ENCODE measurements around the gene NT5DC4. TPM values are rescaled to one million over a fixed set of nuclear protein-coding genes. Genes with fewer than 3 reads are reported as not detected.

Gene NT5DC4
- total and polyA plus RNA-seq, 12 donors: 0.22 to 0.56 (median 0.24) TPM; not detected in 9

DNA sequence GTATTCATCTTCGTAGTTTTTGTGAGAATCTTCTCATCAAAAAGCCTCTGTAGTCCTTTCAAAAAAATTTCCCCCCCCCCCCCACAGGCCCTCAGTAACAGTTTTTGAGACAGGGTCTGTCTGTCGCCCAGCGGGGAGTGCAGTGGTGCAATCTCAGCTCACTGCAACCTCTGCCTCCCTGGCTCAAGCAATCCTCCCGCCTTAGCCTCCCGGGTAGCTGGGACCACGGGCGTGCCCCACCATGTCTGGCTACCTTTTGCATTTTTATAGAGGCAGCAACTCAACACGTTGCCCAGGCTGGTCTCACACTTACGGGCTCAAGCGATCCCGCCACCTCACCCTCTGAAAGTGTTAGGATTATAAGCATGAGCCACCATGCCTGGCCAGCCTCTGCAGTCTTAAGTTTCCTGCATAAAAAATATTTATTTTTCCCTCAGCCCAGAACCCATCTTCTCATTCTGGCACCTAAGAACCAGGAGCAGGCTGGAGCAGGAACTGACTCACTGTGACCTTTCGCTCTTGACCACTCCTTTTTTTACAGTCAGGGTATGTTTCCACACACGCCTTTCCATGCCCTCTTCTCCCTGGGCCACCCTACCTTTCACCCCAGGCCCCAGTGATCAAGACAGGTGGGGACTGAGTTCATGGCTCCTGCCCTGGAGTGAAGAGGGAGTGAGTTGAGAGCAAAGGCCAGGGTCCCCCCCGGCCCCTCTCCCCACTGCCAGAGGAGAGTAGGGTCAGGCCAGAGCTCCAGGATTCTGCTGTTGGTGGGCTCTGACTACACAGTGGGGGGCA lies 32.5 kb upstream of the NT5DC4 start:
- Histone ChIP-seq H3K4me1 (replicated peaks in 1 of 2) (peaks cover 0 to 20% of the 10 kb centered on the region in 2 donors), H3K27me3 (no peaks in the 10 kb centered on the region), H3K4me3 (no peak overlapping the region), H3K9me3 (replicated peaks in 1 of 3) (no peaks in the 10 kb centered on the region), H3K36me3 (replicated peaks in 1 of 2) (no peaks in the 10 kb centered on the region), H3K27ac (no peak overlapping the region)
- peak in 2 of 7 donors; percentile 20 to 26 for DNase-seq
- TF ChIP-seq POLR2A (IDR thresholded peaks at IDR 0.05): no peak
- TF ChIP-seq, protein P1, sequence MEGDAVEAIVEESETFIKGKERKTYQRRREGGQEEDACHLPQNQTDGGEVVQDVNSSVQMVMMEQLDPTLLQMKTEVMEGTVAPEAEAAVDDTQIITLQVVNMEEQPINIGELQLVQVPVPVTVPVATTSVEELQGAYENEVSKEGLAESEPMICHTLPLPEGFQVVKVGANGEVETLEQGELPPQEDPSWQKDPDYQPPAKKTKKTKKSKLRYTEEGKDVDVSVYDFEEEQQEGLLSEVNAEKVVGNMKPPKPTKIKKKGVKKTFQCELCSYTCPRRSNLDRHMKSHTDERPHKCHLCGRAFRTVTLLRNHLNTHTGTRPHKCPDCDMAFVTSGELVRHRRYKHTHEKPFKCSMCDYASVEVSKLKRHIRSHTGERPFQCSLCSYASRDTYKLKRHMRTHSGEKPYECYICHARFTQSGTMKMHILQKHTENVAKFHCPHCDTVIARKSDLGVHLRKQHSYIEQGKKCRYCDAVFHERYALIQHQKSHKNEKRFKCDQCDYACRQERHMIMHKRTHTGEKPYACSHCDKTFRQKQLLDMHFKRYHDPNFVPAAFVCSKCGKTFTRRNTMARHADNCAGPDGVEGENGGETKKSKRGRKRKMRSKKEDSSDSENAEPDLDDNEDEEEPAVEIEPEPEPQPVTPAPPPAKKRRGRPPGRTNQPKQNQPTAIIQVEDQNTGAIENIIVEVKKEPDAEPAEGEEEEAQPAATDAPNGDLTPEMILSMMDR (IDR thresholded peaks at IDR 0.05): no peak
- 82 to 90% (median 87%) methylated on average over 13 to 14 of the region's 14 CpGs for WGBS, 4 donors
- intact Hi-C loops (cut with DNase I): loop anchor here in 1 of 2 donors (10.0 kb wide), 1 partner anchor 63 kb away; no protein-coding TSS in a partner anchor

DNA sequence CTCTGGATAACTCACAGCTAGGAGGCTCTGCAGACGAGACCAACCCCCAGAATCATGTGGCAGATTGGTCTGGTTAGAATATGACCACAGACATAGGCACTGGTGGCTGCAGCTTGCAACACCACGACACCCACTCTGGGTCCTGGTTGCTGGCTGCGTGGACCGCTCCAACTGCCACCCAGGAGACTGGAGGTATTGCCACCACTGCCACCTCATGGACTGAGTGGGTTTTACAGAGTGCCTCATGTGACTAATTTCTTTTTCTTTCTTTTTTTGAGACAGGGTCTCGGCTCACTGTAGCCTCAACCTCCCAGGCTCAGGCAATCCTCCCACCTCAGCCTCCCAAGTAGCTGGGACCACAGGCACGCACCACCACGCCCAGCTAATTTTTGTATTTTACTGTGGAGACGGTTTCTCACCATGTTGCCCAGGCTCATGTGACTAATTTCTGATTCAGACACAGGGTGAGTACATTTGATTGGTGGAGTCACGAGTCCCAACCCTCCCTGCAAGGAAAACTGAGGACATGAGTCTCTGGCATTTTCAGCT lies 29.9 kb upstream of the NT5DC4 start:
- H3K36me3 ChIP-seq (replicated peaks in 1 of 2): no peaks in the 10 kb centered on the region
- no peaks in the 10 kb centered on the region for H3K27me3 ChIP-seq
- 21 to 29% (median 24%) methylated on average over 9 of the region's 9 CpGs for WGBS, 4 donors
- DNase-seq: peak; percentile 65 to 87 (median 79)
- intact Hi-C loops (cut with DNase I): loop anchor here (5.0 kb wide), 2 partner anchors 36 to 64 kb away; no protein-coding TSS in a partner anchor
- no peak for TF ChIP-seq POLR2A (IDR thresholded peaks at IDR 0.05)
- TF ChIP-seq, protein P1 (IDR thresholded peaks at IDR 0.05): peak; percentile 64 to 97 (median 86)
- H3K27ac ChIP-seq: peak overlapping the region in 2 of 5 donors; percentile 37 to 38
- no peaks in the 10 kb centered on the region for H3K9me3 ChIP-seq (replicated peaks in 1 of 3)
- peak overlapping the region in 1 of 4 donors; percentile 35 for H3K4me3 ChIP-seq
- peaks cover 0 to 20% of the 10 kb centered on the region in 2 donors for H3K4me1 ChIP-seq (replicated peaks in 1 of 2)

DNA sequence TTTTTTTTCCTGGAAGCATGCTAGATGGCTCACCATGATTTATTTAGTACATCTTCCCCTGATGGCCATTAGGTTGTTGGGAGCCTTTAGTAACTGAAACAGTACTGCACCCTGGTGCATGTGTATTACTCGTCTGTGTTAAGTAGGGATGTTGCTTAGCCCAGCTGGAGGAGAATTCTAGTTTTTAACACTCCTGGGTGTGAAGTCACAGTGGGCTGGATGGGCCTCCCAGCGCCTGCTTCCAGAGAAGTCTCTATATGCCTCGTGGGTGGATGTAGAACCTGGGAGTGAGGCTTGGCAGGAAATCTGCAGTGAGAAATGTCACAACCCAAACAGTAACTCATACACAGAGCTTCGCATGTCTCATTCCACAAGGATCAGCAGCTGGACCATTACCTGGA lies 28.9 kb upstream of the NT5DC4 start:
- no peak overlapping the region for H3K27ac ChIP-seq
- no peaks in the 10 kb centered on the region for H3K36me3 ChIP-seq (replicated peaks in 1 of 2)
- no peak for TF ChIP-seq POLR2A (IDR thresholded peaks at IDR 0.05)
- TF ChIP-seq, protein P1 (IDR thresholded peaks at IDR 0.05): no peak
- H3K4me1 ChIP-seq (replicated peaks in 1 of 2): peaks cover 0 to 20% of the 10 kb centered on the region in 2 donors
- no peaks in the 10 kb centered on the region for H3K9me3 ChIP-seq (replicated peaks in 1 of 3)
- H3K4me3 ChIP-seq: no peak overlapping the region
- intact Hi-C loops (cut with DNase I): loop anchor here (5.0 kb wide), 2 partner anchors 35 to 65 kb away; no protein-coding TSS in a partner anchor
- WGBS, 4 donors: 65 to 72% (median 69%) methylated on average over 3 to 4 of the region's 4 CpGs
- H3K27me3 ChIP-seq: no peaks in the 10 kb centered on the region
- peak in 1 of 7 donors; percentile 25 for DNase-seq

DNA sequence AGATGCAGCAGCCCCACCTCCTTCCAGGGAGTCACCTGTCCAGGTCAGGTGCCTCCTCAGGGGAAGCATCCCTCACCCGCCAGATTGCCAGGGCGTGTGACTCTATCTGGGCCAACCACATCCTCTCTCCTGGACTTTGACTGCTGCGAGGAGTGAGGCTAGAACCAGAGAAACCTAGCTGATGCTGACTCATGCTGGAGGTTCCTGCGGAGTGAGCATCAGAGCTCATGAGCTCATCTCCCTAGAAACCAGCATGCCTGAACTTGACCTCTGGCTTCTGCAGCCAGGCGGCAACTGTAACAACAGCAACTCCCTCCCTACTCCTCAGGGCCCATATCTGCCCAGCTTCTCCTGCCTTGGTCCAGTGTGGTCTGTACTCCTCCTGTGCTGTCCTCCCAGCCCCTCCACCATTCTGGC lies 28.3 kb upstream of the NT5DC4 start:
- TF ChIP-seq POLR2A (IDR thresholded peaks at IDR 0.05): no peak
- TF ChIP-seq, protein P1 (IDR thresholded peaks at IDR 0.05): no peak
- Histone ChIP-seq H3K27ac (peak overlapping the region in 1 of 5 donors; percentile 29), H3K4me1 (replicated peaks in 1 of 2) (peaks cover 0 to 20% of the 10 kb centered on the region in 2 donors), H3K4me3 (no peak overlapping the region), H3K27me3 (no peaks in the 10 kb centered on the region), H3K9me3 (replicated peaks in 1 of 3) (no peaks in the 10 kb centered on the region), H3K36me3 (replicated peaks in 1 of 2) (no peaks in the 10 kb centered on the region)
- WGBS, 4 donors: 17 to 54% (median 31%) methylated on average over 3 to 5 of the region's 5 CpGs
- DNase-seq: peak; percentile 27 to 72 (median 61)
- intact Hi-C loops (cut with DNase I): loop anchor here (5.0 kb wide), 2 partner anchors 35 to 65 kb away; no protein-coding TSS in a partner anchor
